Activated T-helper 2 cell treated with anti-CD3 and anti-CD28 coated beads, Interferon-gamma antibody, Interleukin-2, Interleukin-4, amounts not matched to agents 10 μg/mL and 5 μg/mL and 100 μg/mL, durations not matched to agents 14 hours and 24 hours and 36 hours (primary cell): ENCODE data around the gene ANKRD34C. TPM values are rescaled to one million over a fixed set of nuclear protein-coding genes. Genes with fewer than 3 reads are reported as not detected.
"Not testable (repeated sequence)": the region's sequence is repeated elsewhere in the genome, so short reads cannot be mapped to it uniquely, and the experiment has no call there.

Source experiments
- DNase-seq: peaks from one replicate; pipeline ENCODE4 v3.0.0; 2021; ENCODE audit warnings: low spot score
- H3K27ac Mint-ChIP-seq: one replicate; pipeline ENCODE4 v1.8.0; 2021; ENCODE audit warnings: mixed read lengths
- H3K27me3 Mint-ChIP-seq: one replicate; pipeline ENCODE4 v1.8.0; 2021; ENCODE audit warnings: low read depth, mixed read lengths
- H3K36me3 Mint-ChIP-seq: one replicate; pipeline ENCODE4 v1.8.0; 2021; ENCODE audit warnings: low read depth, mixed read lengths
- H3K4me1 Mint-ChIP-seq: one replicate; pipeline ENCODE4 v1.8.0; 2021; ENCODE audit warnings: low read depth, mixed read lengths
- H3K4me3 Mint-ChIP-seq: one replicate; pipeline ENCODE4 v1.8.0; 2021; ENCODE audit warnings: low read depth, mild to moderate bottlenecking, moderate library complexity, mixed read lengths
- H3K9me3 Mint-ChIP-seq: one replicate; pipeline ENCODE4 v1.8.0; 2021; ENCODE audit warnings: mixed read lengths
- intact Hi-C: fragments of 100-400 bp; cut with micrococcal nuclease; formaldehyde crosslinking; loops from one replicate; pipeline ENCODE4 v1.15.1; 2023
- total RNA-seq: library from RNA; stranded (reverse); gene quantifications from 2 replicates; pipeline ENCODE4 v1.2.3, GENCODE V29; 2022

The ANKRD34C gene
- total RNA-seq, 1 donor from 2014 or later, result not detected

DNA sequence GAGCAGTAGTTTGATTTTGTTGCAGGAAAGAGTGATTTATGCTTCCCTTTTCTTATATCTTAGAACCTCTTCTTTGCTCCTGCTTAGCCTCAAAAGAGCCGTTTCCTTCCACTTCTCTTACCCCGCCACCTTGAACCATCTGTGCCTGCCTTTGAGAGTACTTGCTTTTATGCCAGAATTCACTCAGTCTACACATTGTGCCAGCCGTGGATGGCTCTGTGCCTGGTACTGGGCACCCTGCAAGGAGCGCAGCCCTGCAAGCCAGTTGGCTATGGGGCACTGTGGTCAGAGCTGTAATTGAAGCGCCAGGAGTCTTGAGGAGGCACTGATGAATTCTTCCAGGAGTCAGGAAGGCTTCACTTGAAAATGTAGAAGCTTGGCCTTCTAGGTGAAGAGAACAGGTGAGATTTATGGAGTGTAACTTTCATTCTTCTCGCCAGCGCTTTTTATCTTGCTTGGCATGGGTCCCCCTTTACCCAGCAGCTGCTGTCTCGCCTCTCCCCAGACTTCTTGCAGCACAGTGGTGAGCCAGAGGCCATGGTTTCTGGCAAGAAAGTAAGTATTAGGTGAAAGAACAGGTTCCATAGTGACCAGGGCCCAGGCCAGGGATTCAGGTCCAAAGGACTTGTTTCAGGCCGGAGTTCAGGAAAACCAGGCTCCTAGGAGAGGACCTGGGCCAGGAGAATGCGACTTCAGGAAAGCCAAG, 33.3 kb downstream of the ANKRD34C start:
- no peaks in the 10 kb centered on the region for H3K27me3 Mint-ChIP-seq
- H3K27ac Mint-ChIP-seq, result no peak overlapping the region
- intact Hi-C loops, result no loop called here
- H3K36me3 Mint-ChIP-seq, result peaks cover 78% of the 10 kb centered on the region
- DNase-seq, result no peak
- no peak overlapping the region for H3K4me3 Mint-ChIP-seq
- H3K4me1 Mint-ChIP-seq, result peaks cover 39% of the 10 kb centered on the region
- H3K9me3 Mint-ChIP-seq, result no peaks in the 10 kb centered on the region

- Mint-ChIP-seq H3K36me3 (peaks cover 87% of the 10 kb centered on the region), H3K4me1 (peaks cover 36% of the 10 kb centered on the region), H3K27ac (no peak overlapping the region), H3K9me3 (no peaks in the 10 kb centered on the region), H3K27me3 (no peaks in the 10 kb centered on the region), H3K4me3 (no peak overlapping the region)
- DNase-seq, result no peak
- intact Hi-C loops, result no loop called here
Measured at GRCh38 chr15:79316864-79317263, 34.3 kb downstream of the ANKRD34C start.

GRCh38 chr15:79319973-79320372, 37.5 kb downstream of the ANKRD34C start:
- intact Hi-C loops, H3K4me3 Mint-ChIP-seq: not testable (repeated sequence)
- H3K36me3 Mint-ChIP-seq, result peaks cover 79% of the 10 kb centered on the region

DNA sequence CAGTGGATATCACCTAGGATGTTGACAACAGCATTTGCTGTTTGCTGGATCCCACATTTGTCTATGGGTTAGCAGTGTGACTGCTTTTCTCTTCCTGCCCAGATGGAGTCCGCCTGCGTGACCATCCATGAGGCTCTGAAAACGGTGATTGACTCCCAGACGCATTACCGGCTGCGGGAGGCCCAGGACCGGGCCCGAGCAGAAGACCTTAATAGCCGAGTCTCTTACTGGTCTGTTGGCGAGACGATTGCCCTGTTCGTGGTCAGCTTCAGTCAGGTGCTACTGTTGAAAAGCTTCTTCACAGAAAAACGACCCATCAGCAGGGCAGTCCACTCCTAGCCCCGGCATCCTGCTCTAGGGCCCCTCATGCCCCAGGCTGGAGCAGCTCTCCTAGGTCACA, 39.4 kb downstream of the ANKRD34C start:
- H3K9me3 Mint-ChIP-seq, result no peaks in the 10 kb centered on the region

More at GRCh38 chr15:79319973-79320372, 37.5 kb downstream of the ANKRD34C start:
- peaks cover 15% of the 10 kb centered on the region for H3K4me1 Mint-ChIP-seq
- not testable (repeated sequence) for H3K27me3 Mint-ChIP-seq, H3K27ac Mint-ChIP-seq, H3K9me3 Mint-ChIP-seq, DNase-seq

GRCh38 chr15:79322306-79322705, 39.8 kb downstream of the ANKRD34C start:
- peaks cover 11% of the 10 kb centered on the region for H3K4me1 Mint-ChIP-seq
- intact Hi-C loops, result no loop called here
- no peak overlapping the region for H3K4me3 Mint-ChIP-seq
- H3K27ac Mint-ChIP-seq, result no peak overlapping the region
- H3K27me3 Mint-ChIP-seq, result no peaks in the 10 kb centered on the region
- H3K9me3 Mint-ChIP-seq, result no peaks in the 10 kb centered on the region
- H3K36me3 Mint-ChIP-seq, result peaks cover 77% of the 10 kb centered on the region
- no peak for DNase-seq

More for the DNA sequence above, 39.4 kb downstream of the ANKRD34C start:
- no peaks in the 10 kb centered on the region for H3K27me3 Mint-ChIP-seq
- DNase-seq, result no peak
- intact Hi-C loops, result no loop called here
- H3K4me3 Mint-ChIP-seq, result no peak overlapping the region
- no peak overlapping the region for H3K27ac Mint-ChIP-seq
- peaks cover 11% of the 10 kb centered on the region for H3K4me1 Mint-ChIP-seq
- peaks cover 78% of the 10 kb centered on the region for H3K36me3 Mint-ChIP-seq

DNA sequence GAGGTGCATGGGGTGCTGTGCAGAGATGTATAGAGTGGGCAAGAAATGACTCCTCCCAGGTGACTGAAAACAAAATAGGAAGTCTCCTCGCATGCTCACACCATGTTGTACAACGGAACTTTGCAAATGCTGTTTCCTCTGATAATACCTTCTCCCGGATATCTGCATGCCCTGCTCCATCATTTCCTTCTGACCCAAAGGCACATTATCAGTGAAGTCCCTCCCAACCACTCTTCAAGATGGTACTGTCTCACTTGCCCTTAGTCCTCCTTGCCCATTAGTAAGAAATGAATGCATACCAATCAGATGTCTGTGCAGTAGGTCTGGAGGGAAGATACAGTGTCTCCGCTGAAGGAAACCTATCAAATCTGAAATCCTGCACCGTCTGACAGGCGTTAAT, 40.4 kb downstream of the ANKRD34C start:
- Mint-ChIP-seq H3K27ac (no peak overlapping the region), H3K4me1 (peaks cover 11% of the 10 kb centered on the region), H3K4me3 (no peak overlapping the region), H3K27me3 (no peaks in the 10 kb centered on the region), H3K9me3 (no peaks in the 10 kb centered on the region), H3K36me3 (peaks cover 73% of the 10 kb centered on the region)
- intact Hi-C loops, result no loop called here
- DNase-seq, result no peak

GRCh38 chr15:79329171-79329611, 46.7 kb downstream of the ANKRD34C start:
- H3K4me3 Mint-ChIP-seq, result no peak overlapping the region
- intact Hi-C loops, result no loop called here
- peaks cover 36% of the 10 kb centered on the region for H3K36me3 Mint-ChIP-seq
- H3K27ac Mint-ChIP-seq, result no peak overlapping the region
- H3K9me3 Mint-ChIP-seq, result no peaks in the 10 kb centered on the region
- peaks cover 4% of the 10 kb centered on the region for H3K4me1 Mint-ChIP-seq
- H3K27me3 Mint-ChIP-seq, result no peaks in the 10 kb centered on the region
- DNase-seq, result no peak

Other genes with a start within 250 kb of the ANKRD34C start
- gene RASGRF1, start 191.9 kb upstream of the ANKRD34C start, total RNA-seq, result 0.09 TPM in 1 of 2 replicates, not detected in the other
- gene TMED3, start 28.4 kb downstream of the ANKRD34C start, total RNA-seq, result 49.8 and 51.6 TPM in 2 replicates
- 0.55 and 0.67 TPM in 2 replicates for gene MINAR1, start 149.6 kb downstream of the ANKRD34C start, total RNA-seq